ENCODE data around the gene GNG11.

GNG11 gene

GRCh38 chr7:93968911-93969620, 47.5 kb downstream of the GNG11 start (continued):
- no peak for TF ChIP-seq PRDM2 (tag by site-specific recombination; IDR thresholded peaks at IDR 0.05; ENCODE audit: borderline replicate concordance)

- no peaks in the 10 kb centered on the region for H3K9me3 ChIP-seq (ENCODE audit: control insufficient read depth, insufficient read depth, low read depth, low read length)
- ChIA-PET CTCF (no interaction called here), POLR2A (no interaction called here)
- no peak overlapping the region for H3K27ac ChIP-seq (ENCODE audit: extremely low read depth, low read depth, low read length)
- no peak overlapping the region for H3K4me3 ChIP-seq (ENCODE audit: low read depth, low read length)
- H3K4me1 ChIP-seq (ENCODE audit: control insufficient read depth, insufficient read depth, low read length): no peaks in the 10 kb centered on the region
- no peak for TF ChIP-seq ZNF423 (tag by site-specific recombination; IDR thresholded peaks at IDR 0.05)
- TF ChIP-seq TCF7L2 (IDR thresholded peaks at IDR 0.05; ENCODE audit: borderline replicate concordance, low read depth, low read length): no peak
- TF ChIP-seq HOXD13 (CRISPR knock-in tag; IDR thresholded peaks at IDR 0.05; ENCODE audit: borderline replicate concordance): no peak
- no peaks in the 10 kb centered on the region for H3K36me3 ChIP-seq (ENCODE audit: control insufficient read depth in 2 of 2, insufficient read depth in 1 of 2, low read length in 2 of 2)
These were observed 50.6 kb downstream of the GNG11 start for GRCh38 chr7:93972029-93972725.

- POLR2A ChIA-PET: no interaction called here
- Histone ChIP-seq H3K36me3 (ENCODE audit: control insufficient read depth in 2 of 2, insufficient read depth in 1 of 2, low read length in 2 of 2) (no peaks in the 10 kb centered on the region), H3K4me3 (ENCODE audit: low read depth, low read length) (no peak overlapping the region), H3K4me1 (ENCODE audit: control insufficient read depth, insufficient read depth, low read length) (no peaks in the 10 kb centered on the region), H3K9me3 (ENCODE audit: control insufficient read depth, insufficient read depth, low read depth, low read length) (no peaks in the 10 kb centered on the region), H3K27ac (ENCODE audit: extremely low read depth, low read depth, low read length) (no peak overlapping the region)
- TF ChIP-seq ZNF791 (tag by site-specific recombination; IDR thresholded peaks at IDR 0.05) (no peak), ZNF18 (tag by site-specific recombination; IDR thresholded peaks at IDR 0.05) (no peak), ZNF175 (tag by site-specific recombination; IDR thresholded peaks at IDR 0.05) (no peak), ZNF184 (tag by site-specific recombination; IDR thresholded peaks at IDR 0.05) (no peak), ZNF16 (tag by site-specific recombination; IDR thresholded peaks at IDR 0.05; ENCODE audit: low read depth) (no peak), OVOL3 (tag by site-specific recombination; IDR thresholded peaks at IDR 0.05) (no peak), ZSCAN16 (tag by site-specific recombination; IDR thresholded peaks at IDR 0.05) (no peak)
- CTCF ChIA-PET: interaction anchor here (0.6 kb wide), 1 partner anchor 304 kb away, joined by 4 read pairs; no protein-coding TSS in a partner anchor
These were observed 51.6 kb downstream of the GNG11 start for GRCh38 chr7:93973134-93973533.
